NB4 (cell line): ENCODE measurements around the gene TMED3.

Source experiments
- CTCF ChIP-seq: IDR thresholded peaks from one replicate; pipeline ENCODE4 v1.5.1; 2012; ENCODE audit warnings: low read depth, low read length
- MAX ChIP-seq: IDR thresholded peaks from 2 replicates; pipeline ENCODE4 v1.6.1; 2011; ENCODE audit warnings: low read depth, low read length
- MYC ChIP-seq: IDR thresholded peaks from 2 replicates; pipeline ENCODE4 v1.6.1; 2011; ENCODE audit warnings: low read depth, low read length
- POLR2A ChIP-seq: IDR thresholded peaks from 2 replicates; pipeline ENCODE4 v1.6.1; 2011; ENCODE audit warnings: mild to moderate bottlenecking; ENCODE audit not compliant: insufficient read length; ENCODE audit errors: extremely low read depth

GRCh38 chr15:79357566-79357965 lies 46.7 kb downstream of the TMED3 start:
- TF ChIP-seq CTCF = no peak
- TF ChIP-seq POLR2A = no peak
- TF ChIP-seq MYC = no peak
- no peak for TF ChIP-seq MAX
